ENCODE results near the gene HAND2.

The HAND2 gene

GRCh38 chr4:173504181-173504503, 25.9 kb downstream of the HAND2 start:
- no peak overlapping the region for H2AFZ ChIP-seq (ENCODE audit: low read length)
- no peaks in the 10 kb centered on the region for H3F3A ChIP-seq (ENCODE audit: low read depth)
- H3K36me3 ChIP-seq (ENCODE audit: insufficient read depth, low read length): no peaks in the 10 kb centered on the region
- no peak overlapping the region for H3K4me2 ChIP-seq (ENCODE audit: low read depth, low read length, poor library complexity, severe bottlenecking)
- TF ChIP-seq EZH2phosphoT487 (IDR thresholded peaks at IDR 0.05; ENCODE audit: borderline replicate concordance) (no peak), CTCF (conservative IDR thresholded peaks at IDR 0.05; ENCODE audit: low read length) (no peak)
- no peaks in the 10 kb centered on the region for H3K27me3 ChIP-seq (ENCODE audit: insufficient read depth, low read length, poor library complexity, severe bottlenecking)
- no peak overlapping the region for H3K9ac ChIP-seq (ENCODE audit: low read depth, low read length, poor library complexity, severe bottlenecking)
- H3K9me3 ChIP-seq (ENCODE audit: insufficient read depth, low read depth, low read length): no peaks in the 10 kb centered on the region
- H3K4me3 ChIP-seq (ENCODE audit: low read length, poor library complexity, severe bottlenecking): no peak overlapping the region
- H3K79me2 ChIP-seq (ENCODE audit: insufficient read depth, low read length): no peaks in the 10 kb centered on the region
- H3K9me2 ChIP-seq (replicated peaks; ENCODE audit: low read depth, low read length): no peaks in the 10 kb centered on the region
- no peaks in the 10 kb centered on the region for H3K4me1 ChIP-seq (ENCODE audit: insufficient read depth, low read length, poor library complexity, severe bottlenecking)
- H4K20me1 ChIP-seq (ENCODE audit: insufficient read depth, low read length, poor library complexity, severe bottlenecking): no peaks in the 10 kb centered on the region

- H3K9ac ChIP-seq (ENCODE audit: low read depth, low read length, poor library complexity, severe bottlenecking): no peak overlapping the region
- H3K9me3 ChIP-seq (ENCODE audit: insufficient read depth, low read depth, low read length): no peaks in the 10 kb centered on the region
- H2AFZ ChIP-seq (ENCODE audit: low read length): no peak overlapping the region
- no peaks in the 10 kb centered on the region for H3K9me2 ChIP-seq (replicated peaks; ENCODE audit: low read depth, low read length)
- no peaks in the 10 kb centered on the region for H3K79me2 ChIP-seq (ENCODE audit: insufficient read depth, low read length)
- no peaks in the 10 kb centered on the region for H3F3A ChIP-seq (ENCODE audit: low read depth)
- no peak overlapping the region for H3K4me3 ChIP-seq (ENCODE audit: low read length, poor library complexity, severe bottlenecking)
- no peaks in the 10 kb centered on the region for H3K36me3 ChIP-seq (ENCODE audit: insufficient read depth, low read length)
- no peaks in the 10 kb centered on the region for H3K4me1 ChIP-seq (ENCODE audit: insufficient read depth, low read length, poor library complexity, severe bottlenecking)
- H3K4me2 ChIP-seq (ENCODE audit: low read depth, low read length, poor library complexity, severe bottlenecking): no peak overlapping the region
- TF ChIP-seq CTCF (conservative IDR thresholded peaks at IDR 0.05; ENCODE audit: low read length): no peak
- TF ChIP-seq EZH2phosphoT487 (IDR thresholded peaks at IDR 0.05; ENCODE audit: borderline replicate concordance): no peak
- H4K20me1 ChIP-seq (ENCODE audit: insufficient read depth, low read length, poor library complexity, severe bottlenecking): no peaks in the 10 kb centered on the region
- no peaks in the 10 kb centered on the region for H3K27me3 ChIP-seq (ENCODE audit: insufficient read depth, low read length, poor library complexity, severe bottlenecking)
Observed at GRCh38 chr4:173503330-173504180, 26.5 kb downstream of the HAND2 start.

GRCh38 chr4:173502282-173502681, 27.7 kb downstream of the HAND2 start:
- Histone ChIP-seq H3K79me2 (ENCODE audit: insufficient read depth, low read length) (no peaks in the 10 kb centered on the region), H3K4me1 (ENCODE audit: insufficient read depth, low read length, poor library complexity, severe bottlenecking) (no peaks in the 10 kb centered on the region), H3K27me3 (ENCODE audit: insufficient read depth, low read length, poor library complexity, severe bottlenecking) (no peaks in the 10 kb centered on the region), H3F3A (ENCODE audit: low read depth) (no peaks in the 10 kb centered on the region), H3K36me3 (ENCODE audit: insufficient read depth, low read length) (no peaks in the 10 kb centered on the region), H4K20me1 (ENCODE audit: insufficient read depth, low read length, poor library complexity, severe bottlenecking) (no peaks in the 10 kb centered on the region), H3K9me3 (ENCODE audit: insufficient read depth, low read depth, low read length) (no peaks in the 10 kb centered on the region), H3K9ac (ENCODE audit: low read depth, low read length, poor library complexity, severe bottlenecking) (no peak overlapping the region), H3K9me2 (replicated peaks; ENCODE audit: low read depth, low read length) (no peaks in the 10 kb centered on the region), H3K4me3 (ENCODE audit: low read length, poor library complexity, severe bottlenecking) (no peak overlapping the region), H3K4me2 (ENCODE audit: low read depth, low read length, poor library complexity, severe bottlenecking) (no peak overlapping the region), H2AFZ (ENCODE audit: low read length) (no peak overlapping the region)
- TF ChIP-seq EZH2phosphoT487 (IDR thresholded peaks at IDR 0.05; ENCODE audit: borderline replicate concordance) (no peak), CTCF (conservative IDR thresholded peaks at IDR 0.05; ENCODE audit: low read length) (no peak)

Measured in Loucy (cell line).